ENCODE measurements around the gene GRK3. TPM values are rescaled to one million over a fixed set of nuclear protein-coding genes. Genes with fewer than 3 reads are reported as not detected.
A peak's percentile ranks its signal among the peaks of the same experiment; 100 is the strongest.

Gene GRK3
- total and polyA plus RNA-seq, 12 donors = 0.97 to 9.0 (median 5.2) TPM

GRCh38 chr22:25626624-25626990 is 62.1 kb downstream of the GRK3 start:
- Histone ChIP-seq H3K4me3 (no peak overlapping the region), H3K4me1 (peaks cover 0 to 17% (median 5%) of the 10 kb centered on the region in 9 donors), H3K9me3 (no peaks in the 10 kb centered on the region), H3K27ac (no peak overlapping the region), H3K36me3 (no peaks in the 10 kb centered on the region), H3K27me3 (no peaks in the 10 kb centered on the region)
- 82 to 98% methylated on average over 4 of the region's 4 CpGs for WGBS, 2 donors
- intact Hi-C loops (cut with DNase I) = loop anchor here in 1 of 10 donors (10.0 kb wide), 1 partner anchor 58 kb away; no protein-coding TSS in a partner anchor
- no peak for DNase-seq
- no peak for TF ChIP-seq CTCF (IDR thresholded peaks at IDR 0.05)
- no peak for ATAC-seq

DNA sequence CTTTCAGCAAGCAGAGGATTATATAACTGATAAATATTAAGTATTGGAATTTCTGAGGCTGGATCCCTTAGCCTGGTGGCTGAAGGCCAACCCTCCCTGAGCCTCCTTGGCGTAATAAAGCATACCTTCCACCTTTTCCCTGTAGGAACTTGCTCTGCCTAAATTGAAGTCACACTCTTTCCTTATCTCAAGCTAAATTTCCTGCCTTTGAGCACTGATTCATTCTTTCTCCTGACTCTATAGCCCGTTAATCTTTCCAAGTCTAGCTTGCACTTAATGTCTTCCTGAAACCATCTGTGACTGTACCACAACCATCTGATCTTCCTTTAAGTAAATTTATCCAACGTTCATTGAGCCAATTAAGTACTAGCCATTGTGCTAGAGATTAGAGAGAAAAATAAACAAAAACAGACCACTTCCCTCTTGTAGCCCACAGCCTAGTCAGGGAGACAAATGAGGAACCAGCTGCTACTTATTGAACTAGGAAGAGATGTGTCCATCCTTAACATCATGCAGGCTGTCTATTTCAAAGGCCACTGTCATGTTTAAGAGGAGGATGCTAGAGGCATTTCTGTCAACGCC is 62.9 kb downstream of the GRK3 start:
- Histone ChIP-seq H3K27ac (no peak overlapping the region), H3K36me3 (no peaks in the 10 kb centered on the region), H3K9me3 (no peaks in the 10 kb centered on the region), H3K27me3 (no peaks in the 10 kb centered on the region), H3K4me1 (peaks cover 0 to 17% (median 5%) of the 10 kb centered on the region in 9 donors), H3K4me3 (no peak overlapping the region)
- WGBS, 2 donors = 52 to 62% methylated on average over 4 of the region's 4 CpGs
- DNase-seq = no peak
- intact Hi-C loops (cut with DNase I) = loop anchor here in 1 of 10 donors (10.0 kb wide), 1 partner anchor 57 kb away; no protein-coding TSS in a partner anchor
- ATAC-seq = no peak
- TF ChIP-seq CTCF (IDR thresholded peaks at IDR 0.05) = no peak

DNA sequence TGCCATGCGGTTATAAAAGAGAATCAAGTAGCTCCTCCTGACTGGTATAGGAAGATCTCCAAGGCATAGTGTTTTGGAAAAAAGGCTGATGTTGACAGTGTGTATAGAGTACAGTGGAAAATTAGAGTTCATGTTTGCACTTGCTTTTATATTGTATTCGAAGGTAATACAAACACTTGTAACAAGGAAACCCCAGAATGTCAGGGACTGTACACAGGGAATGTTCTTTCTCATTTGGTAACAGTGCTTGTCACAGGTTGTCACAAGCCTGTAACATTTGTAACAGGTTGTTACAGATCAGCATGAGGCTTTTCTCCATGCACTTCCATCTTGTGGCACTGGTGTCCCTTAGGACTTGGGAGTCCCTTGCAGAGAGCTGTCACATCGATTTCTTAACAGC is 64.0 kb downstream of the GRK3 start:
- no peaks in the 10 kb centered on the region for H3K9me3 ChIP-seq
- no peaks in the 10 kb centered on the region for H3K36me3 ChIP-seq
- H3K27me3 ChIP-seq = no peaks in the 10 kb centered on the region
- DNase-seq (no peak), ATAC-seq (peak in 1 of 8 donors; percentile 49)
- peaks cover 0 to 17% (median 5%) of the 10 kb centered on the region in 9 donors for H3K4me1 ChIP-seq
- no peak overlapping the region for H3K27ac ChIP-seq
- intact Hi-C loops (cut with DNase I) = loop anchor here in 1 of 10 donors (10.0 kb wide), 1 partner anchor 56 kb away; no protein-coding TSS in a partner anchor
- H3K4me3 ChIP-seq = no peak overlapping the region
- 75 to 77% methylated on average over 3 of the region's 3 CpGs for WGBS, 2 donors
- TF ChIP-seq CTCF (IDR thresholded peaks at IDR 0.05) = no peak

DNA sequence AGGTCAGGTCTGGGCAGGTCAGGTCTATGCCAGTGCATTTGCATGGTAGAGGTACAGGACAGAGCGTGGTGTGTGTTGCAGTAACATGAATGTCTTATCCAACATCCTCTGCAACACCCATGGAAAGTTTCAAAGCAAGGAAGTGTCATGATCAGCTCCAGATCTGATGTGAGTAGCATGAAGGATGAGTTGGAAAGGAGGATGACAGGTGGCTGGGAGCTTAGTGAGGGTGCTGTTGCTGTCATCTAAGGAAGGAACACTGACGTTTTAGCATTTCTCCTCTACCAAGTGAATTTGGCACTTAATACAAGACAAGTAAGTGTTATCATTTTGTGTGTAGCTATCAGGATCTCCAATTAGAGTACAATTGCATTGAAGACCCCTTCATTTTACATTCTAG is 65.1 kb downstream of the GRK3 start:
- ATAC-seq (no peak), DNase-seq (no peak)
- intact Hi-C loops (cut with DNase I) = loop anchor here in 2 of 10 donors (10.0 kb wide), 2 partner anchors 55 kb away; no protein-coding TSS in a partner anchor
- no peak overlapping the region for H3K4me3 ChIP-seq
- H3K4me1 ChIP-seq = peaks cover 0 to 17% (median 5%) of the 10 kb centered on the region in 9 donors
- H3K27me3 ChIP-seq = no peaks in the 10 kb centered on the region
- H3K27ac ChIP-seq = no peak overlapping the region
- H3K9me3 ChIP-seq = no peaks in the 10 kb centered on the region
- H3K36me3 ChIP-seq = no peaks in the 10 kb centered on the region
- no peak for TF ChIP-seq CTCF (IDR thresholded peaks at IDR 0.05)
- 76 to 88% methylated on average over 2 of the region's 2 CpGs for WGBS, 2 donors
